ELF-1 (cell line): ENCODE data around the gene DNAI4.

Experiments used
- DNase-seq: peaks from one replicate; pipeline ENCODE4 v3.0.0-alpha.2; 2016; ENCODE audit warnings: low read depth, low spot score

Gene DNAI4

GRCh38 chr1:66769512-66770229 lies 155.0 kb downstream of the DNAI4 start:
- DNase-seq: no peak

GRCh38 chr1:66768965-66769364 lies 155.7 kb downstream of the DNAI4 start:
- DNase-seq: no peak

DNA sequence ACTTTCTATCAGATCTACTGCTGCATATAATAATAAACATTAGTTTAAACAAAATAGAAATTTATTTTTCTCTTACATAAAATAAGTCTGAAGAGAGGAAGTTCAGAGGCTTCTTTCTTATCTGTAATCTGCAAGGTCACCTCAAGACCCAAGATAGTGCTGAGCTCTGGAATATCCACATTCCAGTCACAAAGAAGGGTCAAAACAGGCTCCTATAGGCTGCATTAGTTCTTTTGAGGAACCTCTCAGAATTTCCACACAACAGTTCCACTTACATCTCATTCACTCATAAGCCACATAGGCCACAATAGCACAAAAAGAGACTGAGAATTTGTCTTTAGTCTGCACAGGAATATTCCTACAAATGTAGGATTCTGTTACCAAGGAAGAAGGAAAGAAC lies 157.0 kb downstream of the DNAI4 start:
- DNase-seq: no peak

DNA sequence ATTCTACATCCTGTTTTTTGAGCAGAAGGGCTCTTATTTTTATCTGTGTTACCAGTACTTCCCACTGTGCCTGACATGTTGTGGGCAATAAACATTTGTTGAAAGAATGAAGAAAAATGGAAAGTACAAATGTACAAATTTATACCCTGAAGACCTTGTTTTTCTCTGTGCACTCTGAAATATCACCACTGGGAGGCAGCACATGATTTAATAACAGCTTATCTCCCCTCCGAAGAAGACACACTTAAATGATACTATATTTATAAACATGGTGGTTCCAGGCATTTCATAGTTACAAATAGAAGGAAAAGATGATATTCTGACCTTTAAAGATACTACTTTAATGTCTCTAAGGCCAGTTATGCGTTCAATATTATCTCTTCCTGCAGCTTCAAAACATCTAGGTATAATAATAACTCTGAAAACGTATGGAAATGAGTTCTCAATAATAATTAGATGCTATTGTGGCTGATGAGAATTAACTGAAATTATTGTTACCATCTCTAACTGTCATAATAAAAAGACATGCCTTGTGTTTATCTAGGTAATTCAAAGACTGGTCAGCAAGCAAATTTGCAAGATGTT lies 159.6 kb downstream of the DNAI4 start:
- DNase-seq: no peak
